ENCODE measurements around the gene P3H4.

The P3H4 gene

DNA sequence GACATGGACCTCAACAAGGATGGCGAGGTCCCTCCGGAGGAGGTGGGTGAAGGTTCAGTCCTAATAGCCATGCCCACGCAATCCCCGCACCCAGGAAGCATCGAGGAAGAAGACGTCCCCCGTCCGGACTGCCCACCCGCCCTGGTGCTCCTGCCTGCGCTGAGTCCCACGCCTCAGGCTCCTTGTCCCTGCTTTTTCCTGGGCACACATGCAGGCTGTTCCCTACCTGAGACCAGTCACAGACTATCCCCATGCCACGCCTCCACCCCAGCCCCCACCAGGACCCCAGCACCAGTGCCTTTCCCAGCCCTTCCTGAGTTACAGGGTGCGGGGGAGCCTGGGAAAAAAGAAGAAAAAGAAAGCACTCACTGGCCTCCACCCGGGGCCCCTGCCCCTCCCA is 10.0 kb upstream of the P3H4 start:
- no peak for DNase-seq (ENCODE audit: low spot score)

DNA sequence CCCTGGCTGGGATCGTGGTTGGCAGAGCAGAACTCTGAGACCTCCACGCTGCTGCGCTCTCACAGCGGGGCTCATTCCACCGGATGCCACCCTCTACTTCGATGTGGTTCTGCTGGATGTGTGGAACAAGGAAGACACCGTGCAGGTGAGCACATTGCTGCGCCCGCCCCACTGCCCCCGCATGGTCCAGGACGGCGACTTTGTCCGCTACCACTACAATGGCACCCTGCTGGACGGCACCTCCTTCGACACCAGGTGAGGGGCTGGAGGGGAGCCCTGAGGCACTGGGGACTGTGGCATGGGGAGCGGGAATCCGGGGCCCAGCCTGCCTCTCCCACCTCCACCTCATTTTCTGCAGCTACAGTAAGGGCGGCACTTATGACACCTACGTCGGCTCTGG is 6.3 kb upstream of the P3H4 start:
- no peak for DNase-seq (ENCODE audit: low spot score)

DNA sequence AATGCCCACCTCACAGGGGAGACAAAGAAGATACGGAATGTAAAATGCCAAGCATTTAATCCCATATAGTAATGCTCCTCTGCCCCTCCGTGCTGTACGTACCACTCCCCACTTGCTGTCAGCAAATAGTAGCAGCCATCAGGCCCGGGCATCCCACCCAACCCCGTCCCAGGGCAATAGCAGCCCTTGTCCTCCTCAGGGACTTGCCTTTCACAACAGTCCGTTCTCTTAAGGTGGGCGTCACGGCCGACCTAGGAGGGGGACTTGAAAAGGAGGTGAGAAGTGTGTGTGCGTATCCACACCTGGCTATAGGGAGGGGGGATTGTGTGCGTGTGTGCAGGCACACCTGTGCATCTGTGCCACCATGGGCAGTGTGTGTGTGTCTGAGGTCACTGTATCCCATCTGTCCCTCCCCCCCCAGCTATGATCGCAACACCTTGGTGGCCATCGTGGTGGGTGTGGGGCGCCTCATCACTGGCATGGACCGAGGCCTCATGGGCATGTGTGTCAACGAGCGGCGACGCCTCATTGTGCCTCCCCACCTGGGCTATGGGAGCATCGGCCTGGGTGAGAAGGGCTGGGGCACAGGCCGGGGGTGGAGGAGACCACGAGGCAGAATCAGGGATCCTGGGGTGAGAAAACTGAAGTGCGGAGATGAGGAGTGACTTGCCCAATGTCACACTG is 5.0 kb upstream of the P3H4 start:
- DNase-seq (ENCODE audit: low spot score), result no peak

DNA sequence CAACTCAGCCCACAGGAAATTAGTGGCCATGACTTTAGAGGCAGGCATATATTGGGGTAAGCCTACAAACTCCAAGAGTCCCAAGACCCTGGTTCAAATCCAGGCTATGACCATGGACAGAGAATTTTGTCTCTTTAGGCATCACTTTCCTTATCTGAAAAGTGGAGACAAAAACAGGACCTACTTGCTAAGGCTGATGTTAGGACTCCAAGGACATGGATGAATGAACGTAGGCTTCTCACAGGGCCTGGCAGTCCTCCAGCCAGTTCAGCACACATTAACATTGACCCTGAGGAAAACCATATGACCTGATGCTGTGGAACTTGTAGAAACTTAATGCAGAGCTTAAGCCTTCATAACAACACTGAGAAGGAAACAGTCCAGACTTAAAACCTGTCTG is 2.4 kb upstream of the P3H4 start:
- no peak for DNase-seq (ENCODE audit: low spot score)

DNA sequence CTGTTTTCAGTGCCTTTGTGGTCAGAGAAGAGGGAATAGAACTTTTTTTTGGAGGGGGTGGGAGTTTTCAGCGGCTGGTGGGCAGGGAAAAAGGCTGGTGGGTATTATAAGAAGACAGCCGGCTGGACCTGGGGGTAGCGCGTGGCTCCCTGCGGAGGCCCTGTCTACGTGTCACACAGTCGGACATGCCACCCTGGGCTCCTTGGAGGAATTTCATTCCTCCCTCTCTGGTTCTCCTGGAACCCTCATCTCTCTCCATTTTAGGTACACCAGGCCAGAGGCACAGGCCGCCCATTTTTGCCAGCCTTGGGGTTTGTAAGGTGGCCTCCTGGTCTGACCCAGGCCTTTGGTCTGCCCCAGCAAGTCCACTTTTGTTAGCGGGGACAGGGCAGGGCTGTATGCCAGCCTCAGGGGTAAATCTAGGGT is 2.0 kb upstream of the P3H4 start:
- DNase-seq (ENCODE audit: low spot score), result no peak

DNA sequence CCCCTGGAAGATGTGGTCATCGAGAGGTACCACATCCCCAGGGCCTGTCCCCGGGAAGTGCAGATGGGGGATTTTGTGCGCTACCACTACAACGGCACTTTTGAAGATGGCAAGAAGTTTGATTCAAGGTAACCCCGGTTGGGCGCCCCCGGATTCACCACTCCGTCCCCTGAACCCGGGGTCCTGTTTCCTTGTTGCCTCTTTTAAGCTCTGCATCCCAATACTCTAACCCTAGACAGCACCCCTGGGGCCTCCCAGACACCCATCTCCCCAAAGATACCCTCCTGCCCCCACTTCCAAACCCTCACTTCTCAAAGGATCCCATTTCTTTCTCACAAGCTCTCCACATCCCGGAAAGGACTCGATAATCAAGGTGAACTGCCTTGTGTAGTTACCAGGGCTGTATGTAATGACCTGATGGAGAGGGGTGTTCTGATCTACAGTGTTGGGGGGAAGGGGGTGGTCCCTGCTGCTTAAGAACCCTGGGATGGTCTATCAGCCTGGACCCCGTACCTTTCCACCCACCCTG is 1.5 kb upstream of the P3H4 start:
- DNase-seq (ENCODE audit: low spot score), result no peak

GRCh38 chr17:41812381-41813151 is 817 bp upstream of the P3H4 start, which contains the start of gene FKBP10:
FKBP10 (plus strand) TSS chr17:41813004; CDS start chr17:41813035, 31 bp downstream.
- DNase-seq (ENCODE audit: low spot score), result peak; percentile 28

DNA sequence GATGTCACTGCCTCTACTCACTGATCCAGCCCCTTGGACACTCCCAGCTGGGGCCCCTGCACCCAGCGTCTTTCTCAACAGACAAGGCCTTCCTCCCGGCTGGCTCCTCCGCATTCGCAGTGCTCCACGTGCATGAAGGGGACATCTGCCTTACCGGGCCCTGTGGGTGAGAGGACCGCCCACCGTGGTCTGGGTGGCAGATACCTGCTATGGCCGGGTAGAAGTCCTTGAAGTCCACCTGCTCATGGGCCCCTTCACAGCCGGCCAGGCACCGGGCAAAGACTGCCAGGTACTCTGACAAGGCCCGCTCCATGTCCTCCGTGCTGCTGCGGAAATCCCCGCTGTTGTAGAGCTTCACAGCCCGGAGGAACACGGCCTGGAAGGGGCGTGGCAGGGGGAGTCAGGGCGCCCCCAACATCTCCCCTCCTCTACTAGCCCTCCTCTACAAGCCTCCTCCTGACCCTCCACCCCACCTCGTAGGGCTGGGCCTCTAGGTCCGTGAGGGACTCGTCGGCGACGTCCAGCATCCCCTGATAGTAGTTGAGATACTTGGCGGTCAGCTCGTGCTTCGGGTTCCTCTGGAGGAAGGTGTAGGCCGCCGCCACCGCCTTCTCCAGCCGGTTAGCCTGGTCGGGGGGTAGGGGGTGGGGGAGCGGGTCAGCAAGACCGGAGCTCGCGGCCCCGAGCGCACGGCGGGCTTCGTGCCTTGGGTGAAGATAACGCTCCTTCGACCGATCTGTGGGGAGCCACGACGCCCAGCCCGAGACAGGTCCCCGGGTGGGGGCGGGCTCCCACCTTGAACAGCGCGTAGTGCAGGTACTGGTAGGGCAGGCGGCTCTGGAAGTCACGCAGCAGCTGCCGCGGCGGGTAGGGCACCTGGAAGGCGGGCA is 845 bp downstream of the P3H4 start:
- DNase-seq (ENCODE audit: low spot score), result no peak

- DNase-seq (ENCODE audit: low spot score), result no peak
Measured at GRCh38 chr17:41806685-41807445, 4.9 kb downstream of the P3H4 start.

- no peak for DNase-seq (ENCODE audit: low spot score)
Measured at GRCh38 chr17:41803049-41804020, 8.4 kb downstream of the P3H4 start.

GRCh38 chr17:41801374-41802271 is 10.1 kb downstream of the P3H4 start:
- peak; percentile 61 for DNase-seq (ENCODE audit: low spot score)

DNA sequence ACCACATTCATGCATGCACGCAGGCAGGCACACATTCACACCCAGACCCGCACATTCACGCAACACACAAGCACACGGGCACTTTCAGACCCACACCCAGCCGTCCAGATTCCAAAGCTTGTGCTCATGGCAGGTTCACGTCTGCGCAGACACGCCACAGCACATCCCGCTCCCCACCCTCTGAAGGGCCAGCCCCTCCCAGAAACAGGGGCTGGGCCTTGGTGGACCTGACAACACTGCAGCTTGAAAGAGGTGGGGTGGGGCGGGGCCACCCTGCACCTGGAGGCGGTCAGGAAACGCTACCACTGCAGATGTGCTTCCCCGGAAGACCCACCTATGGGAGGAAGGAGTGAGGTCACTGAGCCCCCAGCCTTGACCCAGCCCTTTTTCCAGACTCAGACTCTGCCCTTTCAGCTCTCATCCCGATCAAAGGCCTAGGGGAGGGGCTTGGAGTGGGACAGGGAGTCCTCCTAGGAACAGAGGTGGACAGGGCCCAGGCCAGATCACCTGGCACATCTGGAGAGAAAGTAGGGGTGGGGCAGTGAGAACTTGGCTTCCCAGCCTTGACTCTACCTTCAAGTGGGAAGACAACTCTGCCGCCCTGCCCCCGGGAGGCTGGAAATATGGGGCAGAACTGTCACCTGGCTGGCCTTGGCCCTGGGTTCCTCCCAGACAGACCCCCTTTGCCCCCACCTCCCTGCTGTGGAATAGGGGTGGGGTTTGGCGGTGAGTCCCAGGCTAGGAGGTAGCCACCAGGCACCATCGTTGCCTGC is 11.0 kb downstream of the P3H4 start:
- no peak for DNase-seq (ENCODE audit: low spot score)

- DNase-seq (ENCODE audit: low spot score), result no peak
Measured at GRCh38 chr17:41799366-41799765, 12.4 kb downstream of the P3H4 start.

GRCh38 chr17:41797377-41797776 is 14.4 kb downstream of the P3H4 start:
- no peak for DNase-seq (ENCODE audit: low spot score)

GRCh38 chr17:41796121-41796895 is 15.4 kb downstream of the P3H4 start:
- no peak for DNase-seq (ENCODE audit: low spot score)

- no peak for DNase-seq (ENCODE audit: low spot score)
Measured at GRCh38 chr17:41794540-41794975, 17.2 kb downstream of the P3H4 start.

DNA sequence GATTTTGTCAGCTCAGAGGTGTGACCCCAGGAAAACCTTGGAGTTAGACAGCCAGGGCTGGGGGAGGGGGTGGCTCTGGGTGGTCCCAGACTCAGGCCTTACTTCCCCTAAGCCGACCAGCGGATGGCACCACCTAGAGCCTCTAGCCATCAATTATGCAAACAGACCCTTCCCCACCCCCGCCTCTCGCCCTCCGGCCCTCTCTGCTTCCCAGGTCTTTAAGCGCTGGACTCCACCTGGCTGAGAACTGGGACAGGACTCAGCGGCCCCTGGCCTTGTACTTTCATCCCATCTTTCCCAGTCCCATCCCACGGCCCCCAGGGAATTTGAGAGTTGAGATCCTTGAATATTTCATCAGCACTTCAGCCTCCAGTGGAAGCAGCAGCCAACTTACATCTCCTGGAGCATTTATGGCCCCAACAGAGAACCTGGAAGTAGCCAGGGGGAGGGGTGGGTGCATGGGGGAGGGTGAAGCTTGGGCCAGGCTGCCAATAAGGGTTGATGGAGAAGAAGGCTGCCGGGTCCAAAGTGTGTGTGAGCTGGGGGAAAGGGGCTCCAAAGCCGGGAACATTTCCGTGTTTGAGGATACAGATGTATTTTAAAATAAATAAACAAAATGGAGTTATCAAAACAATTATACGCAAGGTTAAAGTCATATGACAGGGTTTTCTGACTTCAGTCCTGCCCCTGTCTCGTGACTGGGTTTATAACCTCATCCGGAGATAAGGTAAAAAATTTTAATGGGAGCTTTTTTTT is 17.8 kb downstream of the P3H4 start:
- DNase-seq (ENCODE audit: low spot score), result no peak

Data from putamen (tissue), 1 donor.